NCI-H226 (cell line): ENCODE measurements around the gene MR1.

Source experiments
- DNase-seq: peaks from one replicate; pipeline ENCODE4 v3.0.0-alpha.2; 2015

The MR1 gene

GRCh38 chr1:181094416-181095212 lies 60.8 kb downstream of the MR1 start:
- DNase-seq = peak; percentile 93

- no peak for DNase-seq
Measured at GRCh38 chr1:181095260-181095659, 61.5 kb downstream of the MR1 start.

GRCh38 chr1:181095763-181096184 lies 62.0 kb downstream of the MR1 start:
- DNase-seq = no peak

DNA sequence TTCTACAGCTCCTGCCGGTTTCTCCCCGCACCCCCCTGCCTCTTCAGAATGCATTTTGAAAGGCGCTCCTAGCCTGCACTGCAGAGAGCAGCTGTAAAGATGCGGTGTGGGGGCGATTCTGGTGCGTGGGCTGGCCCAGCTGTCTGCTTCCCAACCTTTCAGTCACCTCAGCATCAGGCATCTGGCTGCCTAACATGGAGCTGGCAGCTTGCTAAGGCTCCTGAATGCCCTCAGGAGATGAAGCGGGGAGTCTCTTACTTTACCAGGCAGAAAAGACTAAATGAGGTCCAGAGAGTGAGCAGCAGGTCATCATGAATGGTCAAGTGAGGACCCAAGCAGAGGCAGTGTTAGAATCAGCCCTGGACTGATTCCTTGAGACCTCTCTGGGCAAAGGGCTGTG lies 63.5 kb downstream of the MR1 start:
- DNase-seq = no peak

- DNase-seq = peak; percentile 40
Measured at GRCh38 chr1:181099152-181100014, 65.6 kb downstream of the MR1 start.

GRCh38 chr1:181100015-181100905 lies 66.5 kb downstream of the MR1 start:
- peak; percentile 37 for DNase-seq

DNA sequence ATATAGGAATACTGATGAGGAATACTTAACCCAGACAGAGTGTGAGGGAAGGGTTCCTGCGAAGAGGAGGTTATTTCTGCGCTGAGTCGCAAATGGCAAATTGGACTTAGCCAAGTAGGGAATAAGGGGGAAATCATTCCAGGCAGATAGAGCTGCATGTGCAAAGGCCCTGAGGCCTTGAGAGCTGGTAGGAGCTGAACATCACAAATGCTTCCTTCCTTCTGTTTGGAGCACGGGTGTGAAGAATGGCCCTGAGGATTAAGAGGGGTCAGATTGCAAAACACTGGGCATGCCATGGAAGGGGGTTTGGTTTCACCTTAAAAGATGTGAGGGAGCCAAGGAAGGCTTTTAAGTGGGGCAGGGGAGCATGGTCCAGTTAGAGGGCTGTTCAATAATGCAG lies 67.2 kb downstream of the MR1 start:
- DNase-seq = no peak

DNA sequence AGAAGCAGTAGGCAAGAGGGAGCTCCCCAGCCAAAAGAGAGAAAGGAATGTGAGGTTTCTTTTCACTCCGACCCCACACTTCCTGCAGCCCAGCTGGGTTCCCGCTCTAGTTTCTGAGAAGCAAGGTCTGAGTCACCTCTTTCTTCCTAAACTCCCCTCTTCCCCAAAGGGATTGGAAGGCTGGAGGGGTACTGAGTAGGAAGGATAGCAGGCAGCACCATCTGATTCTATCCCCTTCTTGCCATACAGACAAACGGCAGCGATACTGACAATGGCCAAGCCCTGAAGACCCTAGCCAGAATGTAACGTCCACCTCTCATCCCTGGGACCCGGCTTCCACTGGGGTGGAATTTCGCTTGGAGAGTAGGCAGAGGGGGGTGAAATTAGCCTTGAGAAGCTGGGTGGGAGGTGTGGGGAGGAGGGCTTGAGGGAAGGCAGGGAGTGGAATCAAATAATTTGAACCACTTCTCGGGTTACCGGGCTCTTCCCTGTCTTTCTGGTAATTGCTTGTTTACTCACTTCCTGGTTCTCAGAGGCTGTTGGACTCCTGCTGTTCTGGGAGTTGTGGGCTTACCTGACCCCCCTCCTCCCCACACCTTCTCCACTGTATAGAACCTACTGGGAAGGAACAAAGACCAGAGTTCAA lies 67.9 kb downstream of the MR1 start:
- DNase-seq = peak; percentile 91

DNA sequence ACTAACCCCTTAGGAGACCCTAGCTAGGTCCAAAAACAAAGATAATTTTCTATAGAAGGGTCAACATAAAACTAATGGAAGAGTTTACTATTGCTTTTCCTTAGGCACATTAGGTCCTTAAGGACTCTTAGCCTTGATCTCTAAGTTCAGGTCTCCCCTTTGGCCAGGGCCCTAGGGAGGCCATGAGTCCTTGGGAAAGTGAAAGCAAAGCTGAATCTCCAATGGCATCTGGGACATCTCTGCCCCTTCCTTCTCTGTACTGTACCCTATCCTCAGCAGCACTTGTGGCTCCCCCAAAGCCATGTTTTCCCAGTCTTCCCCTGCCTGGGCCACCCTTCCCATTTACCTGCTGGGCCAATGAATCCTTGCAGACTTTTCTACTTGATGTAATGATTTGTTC lies 69.1 kb downstream of the MR1 start:
- no peak for DNase-seq

DNA sequence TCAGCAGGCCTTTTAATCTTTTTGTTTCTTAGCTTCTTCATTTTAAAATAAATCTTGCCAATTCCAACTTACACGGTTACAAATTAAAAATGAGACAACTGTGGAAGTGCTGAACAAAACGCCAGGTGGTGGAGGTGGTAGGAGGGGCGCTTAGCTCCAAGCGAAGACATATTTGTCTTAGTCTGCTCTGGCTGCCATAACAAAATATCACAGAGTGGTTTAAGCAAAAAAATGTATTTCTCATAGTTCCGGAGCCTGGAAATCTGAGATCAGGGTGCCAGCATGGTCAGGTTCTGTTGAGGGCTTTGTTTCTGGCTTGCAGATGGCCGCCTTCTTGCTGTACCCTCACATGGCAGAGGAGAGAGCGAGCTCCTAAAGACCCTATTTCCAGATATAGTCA lies 69.6 kb downstream of the MR1 start:
- no peak for DNase-seq

- peak; percentile 40 for DNase-seq
Measured at GRCh38 chr1:181104042-181104789, 70.4 kb downstream of the MR1 start.

DNA sequence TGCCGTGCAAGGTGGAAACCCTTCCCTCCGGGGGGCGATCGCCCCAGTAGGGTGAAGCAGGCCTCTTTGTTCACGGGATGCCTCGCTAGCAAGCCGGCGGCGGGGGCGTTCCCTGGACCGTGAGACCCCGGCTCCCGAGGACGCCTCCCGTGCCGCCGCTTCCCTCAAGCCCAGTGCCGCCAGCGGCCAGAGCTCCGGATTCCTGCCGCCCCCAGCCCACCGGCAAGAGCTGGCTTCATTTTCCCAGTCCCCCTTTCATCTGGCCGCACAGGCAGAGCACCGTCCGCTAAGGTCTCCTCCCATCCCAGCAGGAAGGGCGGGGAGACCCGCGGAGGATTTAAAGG lies 71.0 kb downstream of the MR1 start:
- DNase-seq = no peak

GRCh38 chr1:181105134-181106021 lies 71.6 kb downstream of the MR1 start:
- peak; percentile 87 for DNase-seq

- DNase-seq = no peak
Measured at GRCh38 chr1:181106022-181106312, 72.2 kb downstream of the MR1 start.

- DNase-seq = no peak
Measured at GRCh38 chr1:181106479-181106878, 72.7 kb downstream of the MR1 start.

- no peak for DNase-seq
Measured at GRCh38 chr1:181107711-181108110, 73.9 kb downstream of the MR1 start.

DNA sequence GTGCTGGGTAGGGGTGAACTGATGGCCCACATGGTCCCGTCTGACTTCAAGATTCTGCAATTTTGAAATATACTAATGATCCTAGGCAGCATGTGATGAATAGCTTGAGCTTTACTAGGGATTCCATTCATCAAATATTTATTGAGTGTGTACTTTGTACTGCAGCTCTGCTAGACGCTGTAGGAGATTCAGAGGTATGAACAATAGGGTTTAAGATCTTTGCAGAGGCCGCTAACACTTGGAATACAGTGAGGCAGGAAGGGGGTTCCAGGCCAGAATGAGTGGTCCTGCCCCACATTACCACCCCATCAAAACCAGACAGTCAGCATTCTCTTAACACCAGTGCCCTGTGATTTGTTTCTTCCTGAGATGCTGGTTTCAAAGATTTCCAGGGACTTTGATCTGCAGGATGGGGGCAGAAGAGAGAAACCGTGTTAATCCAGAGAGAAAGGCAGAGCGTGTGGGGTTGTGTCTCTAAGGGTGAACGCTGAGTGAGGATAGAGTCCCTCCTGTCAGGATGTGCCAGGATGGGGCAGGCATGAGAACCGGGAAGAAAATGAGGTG lies 74.6 kb downstream of the MR1 start:
- DNase-seq = no peak

DNA sequence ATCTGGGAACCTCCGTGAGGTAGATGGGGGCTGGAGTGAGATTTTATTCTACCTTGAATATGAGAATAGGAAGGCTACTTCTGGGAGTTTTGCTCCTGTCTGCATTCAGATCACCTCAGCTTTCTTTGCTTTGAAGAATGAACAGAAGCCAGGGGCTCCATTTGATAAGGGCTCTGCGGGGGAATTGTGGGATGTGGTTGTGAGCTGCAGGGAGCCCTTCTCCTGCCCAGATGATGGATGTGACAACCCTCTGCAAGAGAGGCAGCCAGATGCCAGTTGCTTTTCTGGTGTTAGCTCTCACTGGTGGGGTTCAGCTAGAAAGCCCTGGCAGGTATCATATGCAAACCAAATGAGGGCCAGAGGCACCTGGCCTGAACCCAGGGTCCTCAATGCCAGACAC lies 76.2 kb downstream of the MR1 start:
- DNase-seq = no peak
